GF-D8 (cell line): Measurements from ENCODE around the gene CDH13.

Source experiments
- DNase-seq: peaks from one replicate; lab custom pipeline; 2025; lab: John Stamatoyannopoulos, UW

Gene CDH13

DNA sequence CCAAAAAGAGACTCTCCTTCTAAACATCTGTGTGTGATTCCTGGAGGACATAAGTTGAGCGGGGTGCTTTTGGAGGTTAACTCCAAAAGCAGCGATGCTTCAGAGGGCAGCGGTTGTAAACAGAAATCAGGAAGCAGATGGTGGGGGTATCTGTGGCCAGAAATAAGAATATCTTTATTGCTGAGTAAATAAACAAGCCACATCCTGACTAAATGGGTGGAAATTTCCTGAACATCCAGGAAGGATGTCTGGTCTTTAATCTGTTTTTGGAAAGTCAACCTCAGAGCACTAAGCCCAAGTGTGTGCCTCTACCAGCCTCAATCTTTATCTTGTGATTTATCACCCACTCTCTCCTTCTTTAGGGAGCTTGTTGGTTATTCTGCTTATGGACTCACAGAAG lies 123.3 kb downstream of the CDH13 start:
- DNase-seq, result no peak

GRCh38 chr16:82751020-82751419 lies 124.3 kb downstream of the CDH13 start:
- no peak for DNase-seq

- no peak for DNase-seq
Observed at GRCh38 chr16:82752172-82752571, 125.4 kb downstream of the CDH13 start.

DNA sequence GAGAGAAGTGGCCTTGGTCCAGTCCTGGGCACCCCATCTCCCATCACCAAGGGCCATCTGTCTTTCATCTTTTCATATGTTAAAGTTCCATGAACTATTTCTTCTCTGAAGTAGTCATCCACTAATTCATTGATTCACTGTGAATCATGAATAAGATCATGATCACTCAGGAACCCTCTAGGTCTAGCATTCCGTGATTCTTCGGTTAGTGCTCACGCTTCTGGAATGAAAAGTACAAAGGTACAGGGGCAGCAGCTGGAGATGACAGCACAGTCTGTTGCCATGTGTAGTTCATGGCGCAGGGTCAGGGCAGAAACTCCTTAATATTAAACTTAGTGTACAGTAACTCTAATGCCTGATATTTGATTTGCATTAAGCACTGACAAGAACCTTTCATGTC lies 127.1 kb downstream of the CDH13 start:
- no peak for DNase-seq

- no peak for DNase-seq
Observed at GRCh38 chr16:82754716-82755513, 128.1 kb downstream of the CDH13 start.

DNA sequence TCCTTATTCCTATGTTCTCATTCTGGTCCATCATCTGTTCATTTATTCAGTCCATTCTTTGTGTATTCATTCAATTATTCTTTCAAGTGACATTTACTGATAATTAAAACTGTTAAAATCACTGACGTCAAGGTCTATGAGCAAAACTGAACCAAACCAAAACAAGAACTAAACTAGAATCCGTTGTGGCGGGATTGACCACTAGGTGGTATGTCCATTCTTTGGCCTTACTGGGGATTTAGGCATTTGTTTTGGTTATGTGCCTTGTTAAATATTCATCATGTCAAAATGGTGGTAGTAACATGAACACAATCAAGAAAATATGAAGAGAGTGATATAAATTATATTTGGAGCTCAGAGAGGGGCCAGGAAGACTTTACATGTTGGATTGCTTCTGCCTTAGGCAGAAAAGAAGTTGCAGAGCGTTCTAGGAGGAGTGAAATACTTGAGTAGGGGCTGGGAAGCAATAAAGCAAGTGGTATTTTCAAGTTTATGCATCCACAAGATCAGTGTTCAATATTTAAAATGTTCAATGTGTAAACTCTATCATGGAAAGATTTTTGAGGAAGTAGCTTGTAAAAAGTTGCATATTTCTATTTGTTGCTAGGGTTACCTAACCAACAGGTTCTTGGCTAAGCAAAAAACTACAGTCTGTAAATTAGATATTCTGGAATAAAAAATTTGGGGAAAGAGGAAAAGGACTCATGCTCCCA lies 129.0 kb downstream of the CDH13 start:
- no peak for DNase-seq

DNA sequence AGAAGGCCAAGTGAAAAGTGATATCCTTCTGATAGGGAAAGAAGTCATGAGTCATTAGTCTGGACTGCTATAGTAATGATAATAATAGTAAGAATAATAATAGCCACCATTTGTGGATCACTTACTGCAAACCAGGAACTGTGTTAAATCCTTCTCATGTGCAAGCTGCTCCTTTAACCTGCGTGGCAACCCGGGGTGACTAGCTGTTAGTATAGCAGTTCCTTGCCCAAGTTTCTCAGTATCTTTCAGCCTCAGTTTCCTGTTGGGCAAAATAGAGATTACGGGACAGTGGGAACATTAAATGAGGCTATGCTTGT lies 129.5 kb downstream of the CDH13 start:
- no peak for DNase-seq

DNA sequence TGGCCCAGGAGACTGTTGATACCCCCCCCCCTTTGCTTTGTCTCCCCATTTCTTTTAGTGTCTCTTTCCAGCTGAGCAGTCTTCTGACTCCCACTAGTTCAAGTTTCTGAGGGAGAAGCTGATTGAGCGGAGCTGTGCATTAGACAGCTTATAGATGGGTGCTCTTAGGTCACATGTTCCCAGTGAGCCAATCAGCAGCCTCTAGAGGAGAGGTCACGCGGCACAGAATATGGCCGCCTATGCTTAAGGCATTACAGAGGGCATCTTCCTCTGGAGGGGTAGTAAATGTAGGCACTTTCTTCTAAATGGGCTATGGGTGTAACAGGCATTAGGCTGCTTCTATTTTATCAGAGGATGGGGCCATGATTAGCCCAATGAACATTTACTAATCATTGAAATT lies 131.6 kb downstream of the CDH13 start:
- no peak for DNase-seq

DNA sequence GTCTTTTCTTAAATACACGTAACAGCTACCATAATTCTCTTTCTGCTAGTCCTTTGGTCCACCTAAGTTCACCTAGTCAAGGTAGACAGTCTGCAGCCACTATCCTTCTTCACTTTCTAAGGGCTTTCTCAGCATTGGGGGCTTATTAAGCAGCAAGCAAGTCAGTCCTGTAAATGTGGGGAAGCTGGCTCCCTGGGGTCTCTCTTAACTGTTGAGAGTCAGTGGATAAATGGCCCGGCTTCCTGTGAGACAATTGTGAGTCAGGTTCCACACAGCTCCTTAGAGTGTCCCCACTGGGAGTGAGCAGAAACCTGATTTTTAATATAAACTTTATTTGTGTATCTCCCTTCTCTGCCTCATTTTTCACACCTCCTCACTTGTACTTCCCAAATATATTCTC lies 132.1 kb downstream of the CDH13 start:
- DNase-seq, result no peak

GRCh38 chr16:82761236-82761635 lies 134.5 kb downstream of the CDH13 start:
- no peak for DNase-seq

- no peak for DNase-seq
Observed at GRCh38 chr16:82761858-82762257, 135.1 kb downstream of the CDH13 start.

DNA sequence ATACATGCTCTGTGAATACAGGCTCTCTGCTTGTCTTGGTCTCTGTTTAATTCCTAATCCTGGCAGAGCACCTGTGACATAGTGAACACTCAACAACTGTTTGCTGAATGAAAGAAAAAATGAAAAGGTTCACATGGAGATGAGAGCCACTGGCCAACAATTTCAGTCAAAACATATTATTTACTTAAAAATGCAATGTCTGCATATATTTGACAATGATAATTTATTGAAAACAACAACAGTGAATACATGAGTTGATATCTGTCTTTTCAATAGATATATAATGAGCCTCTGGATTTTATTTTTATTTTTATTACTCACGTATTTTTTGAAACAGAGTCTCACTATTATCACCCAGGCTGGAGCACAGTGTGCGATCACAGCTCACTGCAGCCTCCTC lies 136.6 kb downstream of the CDH13 start:
- DNase-seq, result no peak

- no peak for DNase-seq
Observed at GRCh38 chr16:82767198-82767597, 140.4 kb downstream of the CDH13 start.

GRCh38 chr16:82767808-82768207 lies 141.0 kb downstream of the CDH13 start:
- no peak for DNase-seq

- DNase-seq, result no peak
Observed at GRCh38 chr16:82769845-82770244, 143.1 kb downstream of the CDH13 start.

DNA sequence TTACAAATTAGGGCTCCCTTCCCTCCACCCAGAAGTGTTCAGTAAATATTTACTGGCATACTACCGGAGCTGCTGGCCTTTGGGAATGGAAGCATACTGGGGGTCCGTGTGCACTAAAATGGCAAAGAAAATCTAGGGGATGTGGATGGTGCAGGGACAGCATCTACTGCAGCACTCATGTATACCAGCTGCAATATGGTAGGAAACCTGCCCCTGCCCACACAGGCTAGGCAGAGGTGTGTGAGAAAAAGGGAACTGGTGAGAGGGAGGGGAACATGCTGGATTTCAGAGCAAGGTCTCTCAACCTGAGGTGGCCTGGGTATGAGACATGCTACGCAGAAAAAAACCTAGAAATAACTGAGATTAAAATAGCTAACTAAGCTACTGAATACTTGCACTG lies 145.4 kb downstream of the CDH13 start:
- DNase-seq, result no peak

- DNase-seq, result no peak
Observed at GRCh38 chr16:82773018-82773417, 146.2 kb downstream of the CDH13 start.

DNA sequence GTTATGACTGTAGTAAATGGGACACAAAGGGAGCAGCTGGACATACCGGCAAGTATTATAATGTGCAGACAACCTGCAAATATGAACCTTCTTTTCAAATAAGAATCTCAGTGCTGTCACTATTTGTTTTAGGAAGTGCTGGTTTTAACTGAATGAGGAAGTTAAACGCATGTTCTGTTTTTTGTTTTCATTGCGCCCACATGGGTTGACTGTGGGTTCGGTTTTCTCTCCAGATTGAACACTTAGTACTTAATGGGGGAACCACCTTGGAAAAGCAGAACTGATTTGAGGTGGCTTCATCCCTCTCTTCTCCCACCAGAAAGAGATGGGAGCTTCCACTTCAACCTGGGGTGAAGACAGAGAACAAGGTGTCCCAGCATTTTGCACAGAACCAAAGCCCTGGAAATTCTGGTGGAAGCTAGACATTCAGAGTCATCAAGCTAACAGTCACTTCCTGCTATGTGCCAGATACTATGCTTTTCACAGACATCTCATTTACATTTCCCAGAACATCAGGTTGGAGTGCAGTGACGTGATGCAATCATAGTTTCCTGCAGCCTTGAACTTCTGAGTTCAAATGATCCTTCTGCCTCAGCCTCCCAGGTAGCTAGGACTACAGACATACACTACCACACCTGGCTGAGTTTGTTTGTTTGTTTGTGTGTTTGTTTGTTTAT lies 149.8 kb downstream of the CDH13 start:
- DNase-seq, result no peak

- DNase-seq, result no peak
Observed at GRCh38 chr16:82782715-82783251, 156.0 kb downstream of the CDH13 start.

- no peak for DNase-seq
Observed at GRCh38 chr16:82783933-82784572, 157.3 kb downstream of the CDH13 start.

- DNase-seq, result no peak
Observed at GRCh38 chr16:82784573-82784968, 157.8 kb downstream of the CDH13 start.

DNA sequence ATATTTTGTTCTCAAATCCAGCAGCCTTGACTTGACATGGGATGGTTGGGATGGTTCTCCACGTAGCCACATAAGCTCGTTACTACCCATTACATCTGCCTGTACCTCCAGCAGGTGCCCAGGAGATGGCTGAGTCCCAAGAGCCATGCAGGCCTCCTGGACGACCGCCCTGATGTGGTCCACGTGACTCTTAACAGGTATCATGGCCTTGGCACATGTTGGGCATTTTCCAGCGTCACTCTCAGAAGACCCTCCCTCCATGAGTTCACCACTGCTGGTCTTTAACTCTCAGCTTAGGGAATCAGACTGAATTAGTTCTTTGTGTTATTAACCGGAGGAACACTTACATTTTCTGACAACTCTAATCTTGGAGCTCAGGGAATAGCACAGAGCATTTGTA lies 161.5 kb downstream of the CDH13 start:
- no peak for DNase-seq

GRCh38 chr16:82788919-82789318 lies 162.2 kb downstream of the CDH13 start:
- DNase-seq, result no peak
